ENCODE data around the gene ANAPC15.

ANAPC15 gene

GRCh38 chr11:72100462-72100861, 12.0 kb downstream of the ANAPC15 start:
- Histone ChIP-seq H3K18ac (ENCODE audit: low read length) (no peak overlapping the region), H2BK5ac (ENCODE audit: low read depth, low read length, poor library complexity) (no peak overlapping the region), H3K4ac (ENCODE audit: low read depth, low read length) (peak overlapping the region; percentile 2), H3K79me1 (ENCODE audit: low read length) (peaks cover 12% of the 10 kb centered on the region), H3K23ac (ENCODE audit: low read length) (no peak overlapping the region), H2AK5ac (ENCODE audit: low read length) (no peak overlapping the region), H4K8ac (ENCODE audit: low read depth, low read length) (no peak overlapping the region), H2AFZ (ENCODE audit: insufficient read depth, low read length, poor library complexity) (no peak overlapping the region), H3K79me2 (ENCODE audit: control insufficient read depth, insufficient read depth, low read length, poor library complexity) (peaks cover 11% of the 10 kb centered on the region), H3K27me3 (ENCODE audit: insufficient read depth, low read length) (no peaks in the 10 kb centered on the region), H4K91ac (ENCODE audit: low read depth, low read length) (no peak overlapping the region), H3K4me1 (ENCODE audit: control insufficient read depth in 1 of 2, insufficient read depth in 2 of 2, low read length in 2 of 2) (peaks cover 11 to 19% of the 10 kb centered on the region in 2 experiments), H3K9ac (ENCODE audit: low read length) (no peak overlapping the region), H3K36me3 (ENCODE audit: control insufficient read depth in 1 of 2, insufficient read depth in 2 of 2, low read length in 2 of 2) (peaks cover 27 to 34% of the 10 kb centered on the region in 2 experiments), H3K4me2 (ENCODE audit: low read length) (no peak overlapping the region), H3K4me3 (ENCODE audit: low read depth, low read length) (no peak overlapping the region), H3K9me3 (ENCODE audit: insufficient read depth, low read depth, low read length) (no peaks in the 10 kb centered on the region), H4K12ac (ENCODE audit: low read depth, low read length) (no peak overlapping the region), H3K27ac (ENCODE audit: low read depth, low read length) (no peak overlapping the region), H2BK120ac (ENCODE audit: insufficient read depth, low read length, poor library complexity) (no peak overlapping the region), H3K14ac (ENCODE audit: low read length) (no peak overlapping the region), H2BK12ac (ENCODE audit: low read length) (no peak overlapping the region)
- WGBS (ENCODE audit: extremely low coverage, insufficient coverage, insufficient read length), result no CpG with 5 or more reads among the region's 1 CpG
- DNase-seq, result no peak

GRCh38 chr11:72100009-72100408, 12.5 kb downstream of the ANAPC15 start:
- Histone ChIP-seq H2BK5ac (ENCODE audit: low read depth, low read length, poor library complexity) (no peak overlapping the region), H4K8ac (ENCODE audit: low read depth, low read length) (no peak overlapping the region), H4K91ac (ENCODE audit: low read depth, low read length) (no peak overlapping the region), H3K79me1 (ENCODE audit: low read length) (peaks cover 12% of the 10 kb centered on the region), H4K12ac (ENCODE audit: low read depth, low read length) (no peak overlapping the region), H3K79me2 (ENCODE audit: control insufficient read depth, insufficient read depth, low read length, poor library complexity) (peaks cover 11% of the 10 kb centered on the region), H3K23ac (ENCODE audit: low read length) (no peak overlapping the region), H3K4me3 (ENCODE audit: low read depth, low read length) (no peak overlapping the region), H2BK12ac (ENCODE audit: low read length) (no peak overlapping the region), H2AFZ (ENCODE audit: insufficient read depth, low read length, poor library complexity) (no peak overlapping the region), H3K9ac (ENCODE audit: low read length) (no peak overlapping the region), H3K4me2 (ENCODE audit: low read length) (no peak overlapping the region), H3K18ac (ENCODE audit: low read length) (no peak overlapping the region), H3K9me3 (ENCODE audit: insufficient read depth, low read depth, low read length) (no peaks in the 10 kb centered on the region), H2BK120ac (ENCODE audit: insufficient read depth, low read length, poor library complexity) (no peak overlapping the region), H3K14ac (ENCODE audit: low read length) (no peak overlapping the region), H3K4ac (ENCODE audit: low read depth, low read length) (no peak overlapping the region), H2AK5ac (ENCODE audit: low read length) (no peak overlapping the region), H3K36me3 (ENCODE audit: control insufficient read depth in 1 of 2, insufficient read depth in 2 of 2, low read length in 2 of 2) (peaks cover 30 to 37% of the 10 kb centered on the region in 2 experiments), H3K4me1 (ENCODE audit: control insufficient read depth in 1 of 2, insufficient read depth in 2 of 2, low read length in 2 of 2) (peaks cover 11 to 19% of the 10 kb centered on the region in 2 experiments), H3K27ac (ENCODE audit: low read depth, low read length) (no peak overlapping the region), H3K27me3 (ENCODE audit: insufficient read depth, low read length) (no peaks in the 10 kb centered on the region)
- no peak for DNase-seq
- no CpG with 5 or more reads among the region's 3 CpGs for WGBS (ENCODE audit: extremely low coverage, insufficient coverage, insufficient read length)

DNA sequence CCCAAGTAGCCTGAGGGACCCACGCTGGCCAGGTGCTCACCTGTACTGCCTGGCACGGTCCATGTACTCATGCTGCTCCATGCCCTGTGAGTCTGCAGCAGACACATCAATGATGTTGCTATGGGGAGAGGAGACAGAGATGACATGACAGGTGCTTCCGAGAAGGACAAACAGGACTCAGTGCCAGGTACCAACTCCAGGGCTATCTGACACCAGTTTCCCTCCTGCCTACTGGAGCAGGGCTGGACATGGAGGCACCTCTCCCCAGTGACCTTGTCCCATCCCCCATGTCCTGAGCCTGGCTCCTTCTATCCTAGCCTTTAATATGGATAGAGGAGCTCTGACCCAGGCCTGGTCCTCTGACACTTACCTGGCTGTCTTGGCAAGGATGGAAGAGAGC, 13.8 kb downstream of the ANAPC15 start:
- H3K9ac ChIP-seq (ENCODE audit: low read length), result no peak overlapping the region

DNA sequence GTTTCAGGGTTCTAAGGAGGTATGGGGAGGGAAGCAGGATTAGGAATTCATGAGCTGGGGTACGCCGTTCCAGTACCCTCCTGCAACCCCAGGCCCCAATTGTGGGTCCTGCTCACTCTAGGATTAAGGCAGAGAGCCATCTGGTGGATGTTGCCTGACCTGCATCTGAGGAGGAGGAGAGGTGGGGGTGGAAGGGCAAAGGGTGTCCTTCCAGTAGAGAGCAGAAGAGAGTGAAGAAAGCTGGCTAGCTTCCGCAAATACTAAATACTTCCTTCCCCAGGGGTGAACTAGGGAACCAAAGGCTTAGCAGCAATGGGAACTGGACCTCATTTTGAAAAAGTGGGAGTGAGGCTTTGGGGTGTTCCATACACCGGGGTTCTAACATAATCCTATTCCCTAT, 21.2 kb downstream of the ANAPC15 start:
- no peak overlapping the region for H4K8ac ChIP-seq (ENCODE audit: low read depth, low read length)
- H3K9me3 ChIP-seq (ENCODE audit: insufficient read depth, low read depth, low read length), result no peaks in the 10 kb centered on the region
- no peak overlapping the region for H3K14ac ChIP-seq (ENCODE audit: low read length)
- no peak overlapping the region for H2AK5ac ChIP-seq (ENCODE audit: low read length)
- peaks cover 11 to 21% of the 10 kb centered on the region in 2 experiments for H3K36me3 ChIP-seq (ENCODE audit: control insufficient read depth in 1 of 2, insufficient read depth in 2 of 2, low read length in 2 of 2)
- peak; percentile 41 to 70 for DNase-seq
- no peak overlapping the region for H3K4ac ChIP-seq (ENCODE audit: low read depth, low read length)
- no peaks in the 10 kb centered on the region for H3K27me3 ChIP-seq (ENCODE audit: insufficient read depth, low read length)
- no peak overlapping the region for H4K91ac ChIP-seq (ENCODE audit: low read depth, low read length)
- H3K27ac ChIP-seq (ENCODE audit: low read depth, low read length), result no peak overlapping the region
- no peak overlapping the region for H3K18ac ChIP-seq (ENCODE audit: low read length)
- H2BK5ac ChIP-seq (ENCODE audit: low read depth, low read length, poor library complexity), result no peak overlapping the region
- no CpG with 5 or more reads among the region's 4 CpGs for WGBS (ENCODE audit: extremely low coverage, insufficient coverage, insufficient read length)
- no peak overlapping the region for H2BK12ac ChIP-seq (ENCODE audit: low read length)
- H3K4me1 ChIP-seq (ENCODE audit: control insufficient read depth in 1 of 2, insufficient read depth in 2 of 2, low read length in 2 of 2), result no peaks in the 10 kb centered on the region
- no peaks in the 10 kb centered on the region for H3K79me2 ChIP-seq (ENCODE audit: control insufficient read depth, insufficient read depth, low read length, poor library complexity)
- H3K4me2 ChIP-seq (ENCODE audit: low read length), result no peak overlapping the region
- no peak overlapping the region for H3K4me3 ChIP-seq (ENCODE audit: low read depth, low read length)
- no peak overlapping the region for H2BK120ac ChIP-seq (ENCODE audit: insufficient read depth, low read length, poor library complexity)
- H3K79me1 ChIP-seq (ENCODE audit: low read length), result no peaks in the 10 kb centered on the region
- H2AFZ ChIP-seq (ENCODE audit: insufficient read depth, low read length, poor library complexity), result no peak overlapping the region
- H3K23ac ChIP-seq (ENCODE audit: low read length), result no peak overlapping the region
- H3K9ac ChIP-seq (ENCODE audit: low read length), result no peak overlapping the region
- H4K12ac ChIP-seq (ENCODE audit: low read depth, low read length), result no peak overlapping the region

More for the DNA sequence above, 13.8 kb downstream of the ANAPC15 start:
- no peak overlapping the region for H3K27ac ChIP-seq (ENCODE audit: low read depth, low read length)
- peaks cover 36 to 44% of the 10 kb centered on the region in 2 experiments for H3K36me3 ChIP-seq (ENCODE audit: control insufficient read depth in 1 of 2, insufficient read depth in 2 of 2, low read length in 2 of 2)
- no peaks in the 10 kb centered on the region for H3K27me3 ChIP-seq (ENCODE audit: insufficient read depth, low read length)
- no CpG with 5 or more reads among the region's 3 CpGs for WGBS (ENCODE audit: extremely low coverage, insufficient coverage, insufficient read length)
- H4K91ac ChIP-seq (ENCODE audit: low read depth, low read length), result no peak overlapping the region
- no peak overlapping the region for H3K14ac ChIP-seq (ENCODE audit: low read length)
- H4K8ac ChIP-seq (ENCODE audit: low read depth, low read length), result no peak overlapping the region
- H3K4me2 ChIP-seq (ENCODE audit: low read length), result no peak overlapping the region
- H3K4me1 ChIP-seq (ENCODE audit: control insufficient read depth in 1 of 2, insufficient read depth in 2 of 2, low read length in 2 of 2), result peaks cover 11 to 19% of the 10 kb centered on the region in 2 experiments
- H2AFZ ChIP-seq (ENCODE audit: insufficient read depth, low read length, poor library complexity), result no peak overlapping the region
- no peak overlapping the region for H3K4ac ChIP-seq (ENCODE audit: low read depth, low read length)
- no peak overlapping the region for H3K23ac ChIP-seq (ENCODE audit: low read length)
- DNase-seq, result no peak
- no peak overlapping the region for H2BK12ac ChIP-seq (ENCODE audit: low read length)
- no peak overlapping the region for H2BK120ac ChIP-seq (ENCODE audit: insufficient read depth, low read length, poor library complexity)
- H2BK5ac ChIP-seq (ENCODE audit: low read depth, low read length, poor library complexity), result no peak overlapping the region
- H2AK5ac ChIP-seq (ENCODE audit: low read length), result no peak overlapping the region
- no peak overlapping the region for H3K18ac ChIP-seq (ENCODE audit: low read length)
- peaks cover 11% of the 10 kb centered on the region for H3K79me2 ChIP-seq (ENCODE audit: control insufficient read depth, insufficient read depth, low read length, poor library complexity)
- H3K4me3 ChIP-seq (ENCODE audit: low read depth, low read length), result no peak overlapping the region
- H4K12ac ChIP-seq (ENCODE audit: low read depth, low read length), result no peak overlapping the region
- peaks cover 12% of the 10 kb centered on the region for H3K79me1 ChIP-seq (ENCODE audit: low read length)
- H3K9me3 ChIP-seq (ENCODE audit: insufficient read depth, low read depth, low read length), result no peaks in the 10 kb centered on the region

Measured in trophoblast cell (in vitro differentiated cells and primary cell).